K562 (cell line): ENCODE measurements around the gene RUVBL2. TPM values are rescaled to one million over a fixed set of nuclear protein-coding genes. Genes with fewer than 3 reads are reported as not detected.
A peak's percentile ranks its signal among the peaks of the same experiment; 100 is the strongest.

ENCODE experiments used
- DDX20 ChIP-seq: fragments of 450-650 bp; IDR thresholded peaks from 2 replicates; pipeline ENCODE4 v1.6.1; 2016; ENCODE audit warnings: missing genetic modification characterization, low read depth, mild to moderate bottlenecking, missing compliant biosample characterization, moderate library complexity
- RBFOX2 ChIP-seq: fragments of 200-400 bp; formaldehyde crosslinking; IDR thresholded peaks from 2 replicates; pipeline ENCODE4 v1.6.1; 2017; ENCODE audit warnings: low read depth, mild to moderate bottlenecking, low read length, moderate library complexity
- TRIM24 ChIP-seq, 2 experiments: fragments of 450-650 bp; IDR thresholded peaks; 2 replicates each; pipeline ENCODE4 v1.6.1; 2016
- U2AF2 ChIP-seq: fragments of 200-400 bp; formaldehyde crosslinking; optimal IDR thresholded peaks from 2 replicates; pipeline ENCODE3; 2017; ENCODE audit warnings: low read depth, mild to moderate bottlenecking, low read length
- polyA plus RNA-seq, 8 experiments: library from polyadenylated mRNA; depleted of rRNA in 4 of 8; stranded (reverse) in 5 of 8; unstranded in 3 of 8; fragments of >200 nt; fragmentation: Nextera tagmentation in 2 of 8; fragmentation: Illumina TruSeq in 1 of 8; extraction: Ambion mirVana in 2 of 8; extraction: Trizol in 1 of 8; gene quantifications; 2 replicates each; pipeline versions ENCODE4 v1.2.1 to v1.2.3, GENCODE V29; 2011 to 2014; ENCODE audit warnings: inconsistent platforms in 1 of 8, missing spikeins in 1 of 8
- total RNA-seq, 7 experiments: library from RNA; depleted of rRNA in 6 of 7; stranded (reverse); fragments of >200 nt in 6 of 7; fragmentation: Illumina TruSeq in 2 of 7; extraction: Trizol in 2 of 7; gene quantifications; 2 replicates each; pipeline versions ENCODE4 v1.2.1 to v1.2.3, GENCODE V29; 2011 to 2021; ENCODE audit warnings: low replicate concordance in 1 of 7
- TF ChIP-seq, protein P1 (sequence below), 2 experiments: fragments of 450-650 bp; conservative IDR thresholded peaks; 2 replicates each; pipeline ENCODE4 v1.6.1; 2017; ENCODE audit warnings: mild to moderate bottlenecking in 2 of 2, moderate library complexity in 2 of 2
- TF ChIP-seq, protein P2 (sequence below): sonication (generic); formaldehyde crosslinking; IDR thresholded peaks from 2 replicates; pipeline ENCODE4 v1.8.0; 2023; ENCODE audit warnings: mild to moderate bottlenecking, missing genetic modification reagents
- TF ChIP-seq, protein P3 (sequence below): fragments of 450-650 bp; IDR thresholded peaks from 2 replicates; pipeline ENCODE4 v1.6.1; 2016; ENCODE audit warnings: borderline replicate concordance

RUVBL2 gene
- total and polyA plus RNA-seq, 9 of the 15 experiments (the other 6 are each of a cell fraction or from before 2014, with no cell fraction given): 71.4 to 453 (median 237) TPM

DNA sequence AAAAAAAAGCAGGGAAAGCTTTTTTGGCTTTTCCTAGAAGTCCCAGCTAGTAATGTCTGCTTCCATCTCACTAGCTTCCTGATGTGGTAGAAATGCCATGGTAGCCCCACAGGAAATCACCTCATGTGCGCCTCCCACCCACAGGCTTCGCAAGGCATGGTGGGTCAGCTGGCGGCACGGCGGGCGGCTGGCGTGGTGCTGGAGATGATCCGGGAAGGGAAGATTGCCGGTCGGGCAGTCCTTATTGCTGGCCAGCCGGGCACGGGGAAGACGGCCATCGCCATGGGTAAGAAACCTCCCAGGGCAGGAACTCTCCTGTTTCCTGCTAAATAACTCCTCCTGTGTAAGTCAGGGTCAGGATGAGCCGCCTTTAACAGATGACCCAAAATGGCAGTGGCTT, 10.4 kb downstream of the RUVBL2 start (continued):
- TF ChIP-seq, protein P1, sequence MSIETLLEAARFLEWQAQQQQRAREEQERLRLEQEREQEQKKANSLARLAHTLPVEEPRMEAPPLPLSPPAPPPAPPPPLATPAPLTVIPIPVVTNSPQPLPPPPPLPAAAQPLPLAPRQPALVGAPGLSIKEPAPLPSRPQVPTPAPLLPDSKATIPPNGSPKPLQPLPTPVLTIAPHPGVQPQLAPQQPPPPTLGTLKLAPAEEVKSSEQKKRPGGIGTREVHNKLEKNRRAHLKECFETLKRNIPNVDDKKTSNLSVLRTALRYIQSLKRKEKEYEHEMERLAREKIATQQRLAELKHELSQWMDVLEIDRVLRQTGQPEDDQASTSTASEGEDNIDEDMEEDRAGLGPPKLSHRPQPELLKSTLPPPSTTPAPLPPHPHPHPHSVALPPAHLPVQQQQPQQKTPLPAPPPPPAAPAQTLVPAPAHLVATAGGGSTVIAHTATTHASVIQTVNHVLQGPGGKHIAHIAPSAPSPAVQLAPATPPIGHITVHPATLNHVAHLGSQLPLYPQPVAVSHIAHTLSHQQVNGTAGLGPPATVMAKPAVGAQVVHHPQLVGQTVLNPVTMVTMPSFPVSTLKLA (conservative IDR thresholded peaks at IDR 0.05): no peak
- TF ChIP-seq TRIM24 (IDR thresholded peaks at IDR 0.05) (no peak), RBFOX2 (peak; percentile 50), DDX20 (tag) (no peak), U2AF2 (no peak)
- TF ChIP-seq, protein P2, sequence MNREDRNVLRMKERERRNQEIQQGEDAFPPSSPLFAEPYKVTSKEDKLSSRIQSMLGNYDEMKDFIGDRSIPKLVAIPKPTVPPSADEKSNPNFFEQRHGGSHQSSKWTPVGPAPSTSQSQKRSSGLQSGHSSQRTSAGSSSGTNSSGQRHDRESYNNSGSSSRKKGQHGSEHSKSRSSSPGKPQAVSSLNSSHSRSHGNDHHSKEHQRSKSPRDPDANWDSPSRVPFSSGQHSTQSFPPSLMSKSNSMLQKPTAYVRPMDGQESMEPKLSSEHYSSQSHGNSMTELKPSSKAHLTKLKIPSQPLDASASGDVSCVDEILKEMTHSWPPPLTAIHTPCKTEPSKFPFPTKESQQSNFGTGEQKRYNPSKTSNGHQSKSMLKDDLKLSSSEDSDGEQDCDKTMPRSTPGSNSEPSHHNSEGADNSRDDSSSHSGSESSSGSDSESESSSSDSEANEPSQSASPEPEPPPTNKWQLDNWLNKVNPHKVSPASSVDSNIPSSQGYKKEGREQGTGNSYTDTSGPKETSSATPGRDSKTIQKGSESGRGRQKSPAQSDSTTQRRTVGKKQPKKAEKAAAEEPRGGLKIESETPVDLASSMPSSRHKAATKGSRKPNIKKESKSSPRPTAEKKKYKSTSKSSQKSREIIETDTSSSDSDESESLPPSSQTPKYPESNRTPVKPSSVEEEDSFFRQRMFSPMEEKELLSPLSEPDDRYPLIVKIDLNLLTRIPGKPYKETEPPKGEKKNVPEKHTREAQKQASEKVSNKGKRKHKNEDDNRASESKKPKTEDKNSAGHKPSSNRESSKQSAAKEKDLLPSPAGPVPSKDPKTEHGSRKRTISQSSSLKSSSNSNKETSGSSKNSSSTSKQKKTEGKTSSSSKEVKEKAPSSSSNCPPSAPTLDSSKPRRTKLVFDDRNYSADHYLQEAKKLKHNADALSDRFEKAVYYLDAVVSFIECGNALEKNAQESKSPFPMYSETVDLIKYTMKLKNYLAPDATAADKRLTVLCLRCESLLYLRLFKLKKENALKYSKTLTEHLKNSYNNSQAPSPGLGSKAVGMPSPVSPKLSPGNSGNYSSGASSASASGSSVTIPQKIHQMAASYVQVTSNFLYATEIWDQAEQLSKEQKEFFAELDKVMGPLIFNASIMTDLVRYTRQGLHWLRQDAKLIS (CRISPR knock-in tag): no peak
- TF ChIP-seq, protein P3, sequence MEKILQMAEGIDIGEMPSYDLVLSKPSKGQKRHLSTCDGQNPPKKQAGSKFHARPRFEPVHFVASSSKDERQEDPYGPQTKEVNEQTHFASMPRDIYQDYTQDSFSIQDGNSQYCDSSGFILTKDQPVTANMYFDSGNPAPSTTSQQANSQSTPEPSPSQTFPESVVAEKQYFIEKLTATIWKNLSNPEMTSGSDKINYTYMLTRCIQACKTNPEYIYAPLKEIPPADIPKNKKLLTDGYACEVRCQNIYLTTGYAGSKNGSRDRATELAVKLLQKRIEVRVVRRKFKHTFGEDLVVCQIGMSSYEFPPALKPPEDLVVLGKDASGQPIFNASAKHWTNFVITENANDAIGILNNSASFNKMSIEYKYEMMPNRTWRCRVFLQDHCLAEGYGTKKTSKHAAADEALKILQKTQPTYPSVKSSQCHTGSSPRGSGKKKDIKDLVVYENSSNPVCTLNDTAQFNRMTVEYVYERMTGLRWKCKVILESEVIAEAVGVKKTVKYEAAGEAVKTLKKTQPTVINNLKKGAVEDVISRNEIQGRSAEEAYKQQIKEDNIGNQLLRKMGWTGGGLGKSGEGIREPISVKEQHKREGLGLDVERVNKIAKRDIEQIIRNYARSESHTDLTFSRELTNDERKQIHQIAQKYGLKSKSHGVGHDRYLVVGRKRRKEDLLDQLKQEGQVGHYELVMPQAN: no peak
- TF ChIP-seq, all 486 proteins: peak for 2
